ENCODE data around the gene PAQR7.

Gene PAQR7

GRCh38 chr1:25820247-25821111 lies 55.0 kb downstream of the PAQR7 start:
- H3K27ac Mint-ChIP-seq: peak overlapping the region; percentile 94
- peak; percentile 88 for DNase-seq
- CTCF ChIA-PET: interaction anchor here (1.0 to 1.2 kb wide), 2 partner anchors 10 to 75 kb away, joined by 3 to 4 read pairs; no protein-coding TSS in a partner anchor
- H3K9me3 Mint-ChIP-seq: no peaks in the 10 kb centered on the region
- H3K36me3 Mint-ChIP-seq: peaks cover 14% of the 10 kb centered on the region
- no peaks in the 10 kb centered on the region for H3K27me3 Mint-ChIP-seq
- H3K4me3 Mint-ChIP-seq: peak overlapping the region; percentile 97
- peaks cover 51% of the 10 kb centered on the region for H3K4me1 Mint-ChIP-seq

GRCh38 chr1:25819491-25820246 lies 55.8 kb downstream of the PAQR7 start, which contains the start of gene MTFR1L:
TSS of gene MTFR1L (plus strand) at chr1:25819954. CDS start at chr1:25823105, 3,151 bp downstream.
- Mint-ChIP-seq H3K27me3 (no peaks in the 10 kb centered on the region), H3K36me3 (peaks cover 14% of the 10 kb centered on the region), H3K9me3 (no peaks in the 10 kb centered on the region), H3K4me3 (peak within 1 kb of the TSS; percentile 97), H3K4me1 (peaks cover 51% of the 10 kb centered on the region), H3K27ac (peak within 1 kb of the TSS; percentile 94)
- CTCF ChIA-PET: interaction anchor here (0.8 to 1.2 kb wide), 3 partner anchors 9 to 178 kb away, joined by 3 to 4 read pairs (median 3); partner anchors contain the start of gene PAFAH2
- DNase-seq: peak; percentile 98

- H3K36me3 Mint-ChIP-seq: peaks cover 9% of the 10 kb centered on the region
- peaks cover 51% of the 10 kb centered on the region for H3K4me1 Mint-ChIP-seq
- no peak for DNase-seq
- no peaks in the 10 kb centered on the region for H3K27me3 Mint-ChIP-seq
- CTCF ChIA-PET: interaction anchor here (0.9 kb wide), 1 partner anchor 125 kb away, joined by 3 read pairs; no protein-coding TSS in a partner anchor
- H3K27ac Mint-ChIP-seq: peak overlapping the region; percentile 85
- no peaks in the 10 kb centered on the region for H3K9me3 Mint-ChIP-seq
- peak overlapping the region; percentile 97 for H3K4me3 Mint-ChIP-seq
Measured at GRCh38 chr1:25818569-25818968, 56.9 kb downstream of the PAQR7 start.

DNA sequence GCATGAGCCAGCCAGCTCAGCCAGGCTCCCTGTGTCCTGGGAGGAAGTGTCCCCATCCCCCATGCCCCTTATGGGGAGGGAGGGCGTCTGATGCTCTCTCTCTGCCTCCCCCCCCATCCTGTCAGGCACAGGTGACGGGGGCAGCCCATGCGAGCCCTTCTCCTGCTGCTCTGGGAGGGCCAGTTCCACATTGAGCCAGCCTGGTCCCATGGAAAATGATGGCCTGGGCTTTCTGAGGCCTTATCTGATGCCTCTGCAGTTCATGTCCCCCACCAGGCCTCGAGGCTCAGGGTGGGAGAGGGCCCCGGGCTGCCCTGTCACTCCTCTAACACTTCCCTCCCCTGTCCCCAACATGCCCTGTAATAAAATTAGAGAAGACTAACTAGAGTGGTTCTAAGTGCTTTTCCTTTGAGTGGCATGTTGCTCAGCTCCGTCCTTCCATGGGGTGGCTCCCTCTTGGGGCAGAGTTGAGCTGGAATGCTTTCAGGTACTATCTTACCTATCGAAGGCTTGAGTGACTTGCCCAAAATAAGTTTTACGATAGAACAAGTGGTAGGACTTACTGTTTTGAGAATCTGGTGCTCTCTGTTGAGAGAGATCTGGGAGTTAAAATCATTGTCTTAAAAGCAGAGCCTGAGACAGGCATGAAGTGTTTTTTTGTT lies 57.5 kb downstream of the PAQR7 start:
- Mint-ChIP-seq H3K27me3 (no peaks in the 10 kb centered on the region), H3K9me3 (no peaks in the 10 kb centered on the region), H3K4me3 (peak overlapping the region; percentile 97), H3K36me3 (peaks cover 6% of the 10 kb centered on the region), H3K27ac (peak overlapping the region; percentile 85), H3K4me1 (peaks cover 49% of the 10 kb centered on the region)
- CTCF ChIA-PET: interaction anchor here (0.9 kb wide), 1 partner anchor 125 kb away, joined by 3 read pairs; no protein-coding TSS in a partner anchor
- DNase-seq: no peak

DNA sequence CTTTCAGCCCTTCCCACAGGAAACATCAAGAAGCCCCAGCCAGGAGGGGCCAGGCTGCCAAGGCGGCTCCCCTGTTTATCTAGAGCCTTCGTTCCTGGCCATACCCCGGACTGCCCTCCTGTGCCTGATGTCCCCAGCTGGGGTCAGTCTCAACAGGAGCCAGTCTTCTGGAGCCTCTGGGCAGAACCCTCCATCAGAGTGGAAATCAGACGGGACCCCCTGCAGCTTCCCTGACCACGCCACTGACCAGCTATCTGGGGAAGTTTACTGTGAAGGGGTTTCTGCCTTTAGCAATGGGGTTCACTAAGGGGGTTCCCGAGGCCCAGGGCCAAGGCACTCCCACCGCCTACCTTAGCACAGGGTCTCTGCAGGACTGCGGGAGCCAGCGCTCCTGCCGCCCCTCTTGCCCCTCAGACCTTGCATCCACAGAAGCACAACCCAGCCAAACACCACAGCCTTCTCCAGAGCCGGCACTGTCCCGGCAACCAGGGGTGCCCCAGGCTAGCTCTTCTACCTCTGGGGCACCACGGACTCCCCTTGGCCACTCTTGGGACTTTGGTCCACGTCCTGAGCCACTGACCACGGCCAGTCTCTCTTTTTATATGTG lies 59.3 kb downstream of the PAQR7 start:
- Mint-ChIP-seq H3K27me3 (no peaks in the 10 kb centered on the region), H3K4me1 (peaks cover 40% of the 10 kb centered on the region), H3K36me3 (peaks cover 6% of the 10 kb centered on the region), H3K27ac (peak overlapping the region; percentile 45), H3K9me3 (no peaks in the 10 kb centered on the region), H3K4me3 (no peak overlapping the region)
- CTCF ChIA-PET: no interaction called here
- no peak for DNase-seq

DNA sequence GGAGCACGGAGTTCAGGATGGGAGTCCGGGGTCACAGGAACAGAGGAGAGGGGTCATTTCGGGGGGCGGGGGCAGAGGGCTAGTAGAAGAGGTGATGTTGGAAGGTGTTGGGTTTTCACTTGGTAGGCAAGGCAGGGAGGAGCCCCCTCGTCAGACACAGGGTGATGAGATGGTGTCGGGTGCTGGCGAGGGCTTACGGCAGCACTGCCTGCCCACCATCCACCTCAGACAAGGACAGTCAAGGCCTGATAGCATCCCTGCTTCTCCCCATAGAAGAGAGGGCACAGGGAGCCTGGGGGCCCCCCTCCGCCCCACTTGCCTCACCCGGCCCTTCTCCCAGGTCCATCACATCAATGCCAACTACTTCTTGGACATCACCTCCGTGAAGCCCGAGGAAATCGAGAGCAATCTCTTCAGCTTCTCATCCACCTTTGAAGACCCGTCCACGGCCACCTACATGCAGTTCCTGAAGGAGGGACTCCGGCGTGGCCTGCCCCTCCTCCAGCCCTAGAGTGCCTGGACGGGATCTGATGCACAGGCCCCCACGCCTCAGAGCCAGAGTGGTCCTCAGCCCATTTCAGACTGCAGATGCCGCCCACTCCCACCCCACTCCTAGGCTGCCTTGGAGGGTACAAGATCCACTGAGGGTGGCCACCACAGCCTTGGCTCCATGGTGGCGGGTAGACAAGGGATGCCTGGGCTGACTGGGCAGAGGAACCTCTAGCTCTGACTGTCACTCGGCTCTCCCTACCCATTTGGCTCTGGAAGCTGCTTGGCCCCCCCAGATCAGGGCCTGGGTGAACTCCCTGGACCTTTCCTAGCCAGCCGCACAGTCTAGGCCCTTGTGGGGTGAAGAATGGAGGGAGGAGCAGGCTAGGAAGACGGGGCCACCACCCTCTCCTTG lies 60.0 kb downstream of the PAQR7 start:
- Mint-ChIP-seq H3K4me1 (peaks cover 37% of the 10 kb centered on the region), H3K27ac (no peak overlapping the region), H3K4me3 (no peak overlapping the region), H3K9me3 (no peaks in the 10 kb centered on the region), H3K27me3 (no peaks in the 10 kb centered on the region), H3K36me3 (peaks cover 2% of the 10 kb centered on the region)
- CTCF ChIA-PET: no interaction called here
- DNase-seq: no peak

GRCh38 chr1:25814549-25815087 lies 60.9 kb downstream of the PAQR7 start:
- no peak for DNase-seq
- H3K4me3 Mint-ChIP-seq: no peak overlapping the region
- no peaks in the 10 kb centered on the region for H3K27me3 Mint-ChIP-seq
- no peak overlapping the region for H3K27ac Mint-ChIP-seq
- CTCF ChIA-PET: interaction anchor here (0.9 to 1.1 kb wide), 2 partner anchors 17 to 206 kb away, joined by 3 to 4 read pairs; no protein-coding TSS in a partner anchor
- peaks cover 37% of the 10 kb centered on the region for H3K4me1 Mint-ChIP-seq
- peaks cover 2% of the 10 kb centered on the region for H3K36me3 Mint-ChIP-seq
- no peaks in the 10 kb centered on the region for H3K9me3 Mint-ChIP-seq

- H3K27me3 Mint-ChIP-seq: no peaks in the 10 kb centered on the region
- no peak for DNase-seq
- CTCF ChIA-PET: interaction anchor here (0.9 to 1.1 kb wide), 2 partner anchors 16 to 205 kb away, joined by 3 to 4 read pairs; no protein-coding TSS in a partner anchor
- peaks cover 2% of the 10 kb centered on the region for H3K36me3 Mint-ChIP-seq
- H3K4me3 Mint-ChIP-seq: no peak overlapping the region
- peaks cover 31% of the 10 kb centered on the region for H3K4me1 Mint-ChIP-seq
- no peak overlapping the region for H3K27ac Mint-ChIP-seq
- no peaks in the 10 kb centered on the region for H3K9me3 Mint-ChIP-seq
Measured at GRCh38 chr1:25813734-25814471, 61.6 kb downstream of the PAQR7 start.

- Mint-ChIP-seq H3K36me3 (no peaks in the 10 kb centered on the region), H3K9me3 (no peaks in the 10 kb centered on the region), H3K4me1 (peaks cover 24% of the 10 kb centered on the region), H3K27me3 (no peaks in the 10 kb centered on the region), H3K27ac (no peak overlapping the region), H3K4me3 (no peak overlapping the region)
- no peak for DNase-seq
- CTCF ChIA-PET: interaction anchor here (1.1 to 1.6 kb wide), 3 partner anchors 204 to 309 kb away, joined by 3 to 5 read pairs (median 4); no protein-coding TSS in a partner anchor
Measured at GRCh38 chr1:25813071-25813733, 62.3 kb downstream of the PAQR7 start.

Data from activated naive CD4-positive, alpha-beta T cell treated with anti-CD3 and anti-CD28 coated beads, Interleukin-2, amount 10 ng/mL, durations not matched to agents 7 days and 5 days (primary cell).